ENCODE measurements around the gene SLC9A7.

SLC9A7 gene

GRCh38 chrX:46670316-46670715 lies 88.6 kb downstream of the SLC9A7 start:
- Histone ChIP-seq H3K36me3 (ENCODE audit: insufficient read depth, low read length) (no peaks in the 10 kb centered on the region; the same call in 1 of the 2 replicates), H3K9me3 (ENCODE audit: control insufficient read depth, insufficient read depth, low read length) (no peaks in the 10 kb centered on the region), H3K9ac (ENCODE audit: low read depth, low read length) (no peak overlapping the region), H3K4me1 (ENCODE audit: insufficient read depth, low read length) (no peaks in the 10 kb centered on the region)

GRCh38 chrX:46666831-46667230 lies 92.1 kb downstream of the SLC9A7 start:
- Histone ChIP-seq H3K9ac (ENCODE audit: low read depth, low read length) (no peak overlapping the region), H3K36me3 (ENCODE audit: insufficient read depth, low read length) (no peaks in the 10 kb centered on the region; the same call in 1 of the 2 replicates), H3K4me1 (ENCODE audit: insufficient read depth, low read length) (no peaks in the 10 kb centered on the region), H3K9me3 (ENCODE audit: control insufficient read depth, insufficient read depth, low read length) (no peaks in the 10 kb centered on the region)

GRCh38 chrX:46665232-46666152 lies 93.4 kb downstream of the SLC9A7 start:
- H3K36me3 ChIP-seq (ENCODE audit: insufficient read depth, low read length): peaks cover 2% of the 10 kb centered on the region
- H3K4me1 ChIP-seq (ENCODE audit: insufficient read depth, low read length): no peaks in the 10 kb centered on the region
- no peak overlapping the region for H3K9ac ChIP-seq (ENCODE audit: low read depth, low read length)
- no peaks in the 10 kb centered on the region for H3K9me3 ChIP-seq (ENCODE audit: control insufficient read depth, insufficient read depth, low read length)

GRCh38 chrX:46662188-46662958 lies 96.5 kb downstream of the SLC9A7 start:
- H3K9ac ChIP-seq (ENCODE audit: low read depth, low read length): no peak overlapping the region
- H3K36me3 ChIP-seq (ENCODE audit: insufficient read depth, low read length): peaks cover 2% of the 10 kb centered on the region; the same call in 1 of the 2 replicates
- no peaks in the 10 kb centered on the region for H3K4me1 ChIP-seq (ENCODE audit: insufficient read depth, low read length)
- H3K9me3 ChIP-seq (ENCODE audit: control insufficient read depth, insufficient read depth, low read length): no peaks in the 10 kb centered on the region

- Histone ChIP-seq H3K9ac (ENCODE audit: low read depth, low read length) (no peak overlapping the region), H3K4me1 (ENCODE audit: insufficient read depth, low read length) (peaks cover 26% of the 10 kb centered on the region), H3K9me3 (ENCODE audit: control insufficient read depth, insufficient read depth, low read length) (no peaks in the 10 kb centered on the region), H3K36me3 (ENCODE audit: insufficient read depth, low read length) (no peaks in the 10 kb centered on the region)
These were observed 105.4 kb downstream of the SLC9A7 start for GRCh38 chrX:46653482-46653881.

GRCh38 chrX:46649421-46650260 lies 109.3 kb downstream of the SLC9A7 start:
- Histone ChIP-seq H3K9me3 (ENCODE audit: control insufficient read depth, insufficient read depth, low read length) (no peaks in the 10 kb centered on the region), H3K9ac (ENCODE audit: low read depth, low read length) (no peak overlapping the region), H3K36me3 (ENCODE audit: insufficient read depth, low read length) (no peaks in the 10 kb centered on the region), H3K4me1 (ENCODE audit: insufficient read depth, low read length) (peaks cover 43% of the 10 kb centered on the region)

GRCh38 chrX:46648660-46649059 lies 110.3 kb downstream of the SLC9A7 start:
- Histone ChIP-seq H3K9me3 (ENCODE audit: control insufficient read depth, insufficient read depth, low read length) (no peaks in the 10 kb centered on the region), H3K4me1 (ENCODE audit: insufficient read depth, low read length) (peaks cover 43% of the 10 kb centered on the region), H3K9ac (ENCODE audit: low read depth, low read length) (no peak overlapping the region), H3K36me3 (ENCODE audit: insufficient read depth, low read length) (no peaks in the 10 kb centered on the region)

GRCh38 chrX:46647251-46647650 lies 111.7 kb downstream of the SLC9A7 start:
- H3K36me3 ChIP-seq (ENCODE audit: insufficient read depth, low read length): no peaks in the 10 kb centered on the region
- H3K4me1 ChIP-seq (ENCODE audit: insufficient read depth, low read length): peaks cover 43% of the 10 kb centered on the region
- H3K9me3 ChIP-seq (ENCODE audit: control insufficient read depth, insufficient read depth, low read length): no peaks in the 10 kb centered on the region
- H3K9ac ChIP-seq (ENCODE audit: low read depth, low read length): no peak overlapping the region

GRCh38 chrX:46645614-46646013 lies 113.3 kb downstream of the SLC9A7 start:
- H3K9ac ChIP-seq (ENCODE audit: low read depth, low read length): no peak overlapping the region

GRCh38 chrX:46643636-46644035 lies 115.3 kb downstream of the SLC9A7 start:
- Histone ChIP-seq H3K36me3 (ENCODE audit: insufficient read depth, low read length) (no peaks in the 10 kb centered on the region), H3K9me3 (ENCODE audit: control insufficient read depth, insufficient read depth, low read length) (no peaks in the 10 kb centered on the region), H3K4me1 (ENCODE audit: insufficient read depth, low read length) (peaks cover 19% of the 10 kb centered on the region), H3K9ac (ENCODE audit: low read depth, low read length) (no peak overlapping the region)

More at GRCh38 chrX:46645614-46646013, 113.3 kb downstream of the SLC9A7 start:
- no peaks in the 10 kb centered on the region for H3K36me3 ChIP-seq (ENCODE audit: insufficient read depth, low read length)
- H3K9me3 ChIP-seq (ENCODE audit: control insufficient read depth, insufficient read depth, low read length): no peaks in the 10 kb centered on the region
- peaks cover 37% of the 10 kb centered on the region for H3K4me1 ChIP-seq (ENCODE audit: insufficient read depth, low read length)

GRCh38 chrX:46642145-46642544 lies 116.8 kb downstream of the SLC9A7 start:
- Histone ChIP-seq H3K36me3 (ENCODE audit: insufficient read depth, low read length) (no peaks in the 10 kb centered on the region), H3K9ac (ENCODE audit: low read depth, low read length) (no peak overlapping the region), H3K4me1 (ENCODE audit: insufficient read depth, low read length) (peaks cover 4% of the 10 kb centered on the region), H3K9me3 (ENCODE audit: control insufficient read depth, insufficient read depth, low read length) (no peaks in the 10 kb centered on the region)

GRCh38 chrX:46637938-46638337 lies 121.0 kb downstream of the SLC9A7 start:
- no peaks in the 10 kb centered on the region for H3K36me3 ChIP-seq (ENCODE audit: insufficient read depth, low read length)
- H3K9me3 ChIP-seq (ENCODE audit: control insufficient read depth, insufficient read depth, low read length): no peaks in the 10 kb centered on the region
- H3K4me1 ChIP-seq (ENCODE audit: insufficient read depth, low read length): no peaks in the 10 kb centered on the region
- H3K9ac ChIP-seq (ENCODE audit: low read depth, low read length): no peak overlapping the region

- no peaks in the 10 kb centered on the region for H3K4me1 ChIP-seq (ENCODE audit: insufficient read depth, low read length)
- no peak overlapping the region for H3K9ac ChIP-seq (ENCODE audit: low read depth, low read length)
These were observed 122.7 kb downstream of the SLC9A7 start for GRCh38 chrX:46636223-46636622.

GRCh38 chrX:46635186-46635585 lies 123.7 kb downstream of the SLC9A7 start:
- Histone ChIP-seq H3K36me3 (ENCODE audit: insufficient read depth, low read length) (no peaks in the 10 kb centered on the region), H3K9me3 (ENCODE audit: control insufficient read depth, insufficient read depth, low read length) (no peaks in the 10 kb centered on the region), H3K4me1 (ENCODE audit: insufficient read depth, low read length) (no peaks in the 10 kb centered on the region), H3K9ac (ENCODE audit: low read depth, low read length) (no peak overlapping the region)

More at GRCh38 chrX:46636223-46636622, 122.7 kb downstream of the SLC9A7 start:
- Histone ChIP-seq H3K9me3 (ENCODE audit: control insufficient read depth, insufficient read depth, low read length) (no peaks in the 10 kb centered on the region), H3K36me3 (ENCODE audit: insufficient read depth, low read length) (no peaks in the 10 kb centered on the region)

All from ES-I3 (cell line).